Fibroblast of peridontal ligament (primary cell): ENCODE measurements around the gene TOP3A.
A peak's percentile ranks its signal among the peaks of the same experiment; 100 is the strongest.
"Not testable (repeated sequence)": the region's sequence is repeated elsewhere in the genome, so short reads cannot be mapped to it uniquely, and the experiment has no call there.

Source experiments
- DNase-seq: peaks from one replicate; pipeline ENCODE4 v3.0.0-alpha.2; 2010; ENCODE audit errors: extremely low read depth

TOP3A gene

GRCh38 chr17:18324140-18325050 lies 9.6 kb upstream of the TOP3A start:
- DNase-seq: no peak

DNA sequence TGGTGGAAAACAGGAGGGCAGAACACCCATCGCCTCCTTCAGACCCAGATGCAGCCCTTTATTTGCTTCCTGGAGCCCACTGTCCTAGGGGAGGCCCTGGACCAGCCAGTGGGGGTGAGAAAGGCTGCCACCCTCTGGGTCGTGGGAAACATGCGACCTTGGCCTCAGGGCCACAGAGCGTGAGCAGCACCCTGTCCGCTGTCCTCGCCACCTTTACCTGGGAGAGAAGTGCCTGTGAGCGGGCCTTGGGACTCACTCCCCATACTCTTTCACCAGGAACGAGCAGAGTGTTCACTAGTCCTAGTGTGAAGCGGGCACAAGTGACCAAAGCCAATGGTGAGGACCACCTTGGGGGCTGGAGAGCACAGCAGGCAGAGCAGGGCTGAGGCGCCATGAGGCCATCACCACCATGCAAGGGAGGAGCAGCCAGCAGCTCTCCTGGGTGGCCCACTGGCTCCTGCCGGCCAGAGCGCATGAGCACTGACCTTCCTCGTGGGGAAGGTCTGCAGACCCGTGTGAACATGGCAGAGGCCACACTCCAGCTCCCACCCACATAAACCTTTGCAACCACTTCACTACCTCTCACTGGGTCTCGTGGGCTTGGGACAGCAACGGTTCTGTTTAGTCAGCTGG lies 8.8 kb upstream of the TOP3A start:
- DNase-seq: no peak

- peak; percentile 23 for DNase-seq
Observed at GRCh38 chr17:18323007-18323406, 8.2 kb upstream of the TOP3A start.

GRCh38 chr17:18322522-18322921 lies 7.7 kb upstream of the TOP3A start:
- DNase-seq: no peak

DNA sequence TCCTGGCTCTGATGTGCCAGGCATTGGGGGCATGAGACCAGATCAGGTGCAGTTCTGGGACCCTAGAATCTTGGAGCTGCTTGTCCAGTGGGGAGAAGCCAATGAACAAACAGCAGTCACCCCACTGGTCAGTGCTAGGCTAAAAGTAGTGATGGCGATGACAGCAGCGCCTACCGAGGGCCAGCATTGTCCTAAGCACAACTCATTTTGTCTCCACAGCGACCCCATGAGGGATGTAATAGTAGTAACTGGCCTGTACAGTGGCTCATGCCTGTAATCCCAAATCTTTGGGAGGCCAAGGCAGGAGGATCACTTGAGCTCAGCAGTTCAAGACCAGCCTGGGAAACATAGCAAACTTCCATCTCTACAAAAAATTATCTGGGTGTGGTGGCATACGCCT lies 6.5 kb upstream of the TOP3A start:
- peak; percentile 21 for DNase-seq

DNA sequence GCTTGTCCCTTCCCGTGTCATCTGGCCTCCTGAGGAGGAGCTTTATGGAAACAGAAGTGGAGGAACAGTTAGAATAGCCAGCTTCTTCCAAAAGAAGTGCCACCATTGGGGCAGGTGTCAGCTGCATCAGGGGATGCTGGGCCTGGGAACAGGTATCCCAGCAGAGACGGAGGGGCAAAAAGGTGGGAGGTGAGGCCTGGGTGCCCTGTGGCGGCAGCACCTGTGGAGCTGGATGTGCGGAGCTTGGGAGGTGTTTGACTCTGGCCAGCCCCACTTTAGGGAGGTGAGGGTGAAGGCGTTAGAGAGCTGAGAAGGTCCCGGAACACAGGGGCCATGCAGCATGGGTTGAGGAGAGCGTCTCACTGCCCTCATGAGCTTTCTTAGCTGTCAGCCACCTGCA lies 5.5 kb upstream of the TOP3A start:
- DNase-seq: no peak

- DNase-seq: peak; percentile 75
Observed at GRCh38 chr17:18319604-18320256, 4.9 kb upstream of the TOP3A start.

- no peak for DNase-seq
Observed at GRCh38 chr17:18318771-18319450, 4.1 kb upstream of the TOP3A start.

GRCh38 chr17:18318117-18318516 lies 3.3 kb upstream of the TOP3A start:
- no peak for DNase-seq

- DNase-seq: no peak
Observed at GRCh38 chr17:18315961-18316360, 1.2 kb upstream of the TOP3A start.

DNA sequence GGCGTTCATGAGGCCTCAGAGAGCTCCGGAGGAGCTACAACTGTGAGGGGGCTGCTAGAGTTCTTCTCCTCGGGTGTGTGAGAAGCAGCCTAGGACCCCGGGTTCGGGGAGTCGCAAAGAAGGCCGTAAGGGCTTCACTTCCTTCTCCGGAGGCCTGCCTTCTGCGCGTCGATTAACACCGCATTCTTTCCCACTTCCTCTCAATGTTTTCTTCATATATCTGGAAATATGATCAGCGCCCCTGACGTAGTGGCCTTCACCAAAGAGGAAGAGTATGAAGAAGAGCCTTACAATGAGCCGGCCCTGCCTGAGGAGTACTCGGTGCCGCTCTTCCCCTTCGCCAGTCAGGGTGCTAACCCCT lies 748 bp upstream of the TOP3A start:
- peak; percentile 12 for DNase-seq

GRCh38 chr17:18314059-18314730 lies 599 bp downstream of the TOP3A start:
- DNase-seq: peak; percentile 22

GRCh38 chr17:18309202-18309601 lies 5.6 kb downstream of the TOP3A start:
- DNase-seq: no peak

DNA sequence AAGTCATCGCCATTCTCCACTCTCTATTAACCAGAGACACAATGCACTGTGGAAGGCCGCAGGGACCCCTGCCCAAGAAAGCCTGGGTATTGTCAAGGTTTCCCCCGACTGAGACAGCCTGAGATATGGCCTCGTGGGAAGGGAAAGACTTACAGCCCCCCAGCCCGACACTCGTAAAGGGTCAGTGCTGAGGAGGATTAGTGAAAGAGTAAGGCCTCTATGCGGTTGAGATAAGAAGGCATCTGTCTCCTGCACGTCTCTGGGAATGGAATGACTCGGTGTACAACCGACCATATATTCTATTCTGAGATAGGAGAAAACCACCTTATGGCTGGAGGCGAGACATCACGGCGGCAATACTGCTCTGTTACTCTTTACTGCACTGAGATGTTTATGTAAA lies 11.6 kb downstream of the TOP3A start:
- DNase-seq: not testable (repeated sequence)

DNA sequence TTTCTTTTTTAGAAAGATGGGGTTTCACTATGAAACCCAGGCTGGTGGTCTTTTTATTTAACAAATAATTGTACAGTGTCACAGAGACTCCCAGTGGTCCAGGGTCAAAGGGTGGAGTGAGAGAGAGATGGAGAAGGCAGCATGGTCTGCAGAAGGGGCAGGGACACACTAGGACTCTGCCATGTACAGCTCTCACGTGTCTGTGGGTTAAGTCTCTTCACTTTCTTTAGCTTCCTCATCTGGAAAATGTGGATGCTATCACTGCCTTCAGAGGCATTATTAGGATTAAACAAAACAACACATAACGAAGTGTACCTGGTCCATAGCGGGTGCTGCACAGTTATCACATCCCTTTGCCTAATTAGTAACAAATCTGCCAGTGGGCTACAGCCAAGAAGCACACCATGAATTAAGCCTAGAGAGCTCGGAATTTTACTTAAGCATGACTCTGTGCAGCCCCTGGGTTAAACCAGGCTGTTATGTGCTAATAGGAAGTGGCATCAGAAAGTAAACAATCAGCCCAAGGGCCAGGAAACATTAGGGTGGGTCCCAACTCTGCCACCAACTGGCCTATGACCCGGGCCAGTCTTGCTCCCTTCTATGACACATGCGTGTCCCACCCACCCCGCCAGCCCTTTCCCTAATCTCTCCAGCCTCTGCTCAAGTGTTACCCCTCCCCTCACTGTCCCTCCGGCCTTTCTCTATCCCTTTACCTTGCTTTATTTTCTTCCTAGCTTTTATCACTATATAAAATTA lies 13.9 kb downstream of the TOP3A start:
- no peak for DNase-seq

DNA sequence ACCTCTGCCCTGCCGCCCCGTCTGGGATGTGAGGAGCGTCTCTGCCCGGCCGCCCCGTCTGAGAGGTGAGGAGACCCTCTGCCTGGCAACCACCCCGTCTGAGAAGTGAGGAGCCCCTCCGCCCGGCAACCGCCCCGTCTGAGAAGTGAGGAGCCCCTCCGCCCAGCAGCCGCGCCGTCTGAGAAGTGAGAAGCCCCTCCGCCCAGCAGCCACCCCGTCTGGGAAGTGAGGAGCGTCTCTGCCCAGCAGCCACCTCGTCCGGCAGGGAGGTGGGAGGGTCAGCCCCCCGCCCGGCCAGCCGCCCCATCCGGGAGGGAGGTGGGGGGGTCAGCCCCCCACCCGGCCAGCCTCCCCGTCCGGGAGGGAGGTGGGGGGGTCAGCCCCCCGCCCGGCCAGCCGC lies 16.7 kb downstream of the TOP3A start:
- DNase-seq: not testable (repeated sequence)

GRCh38 chr17:18291718-18292540 lies 22.9 kb downstream of the TOP3A start:
- DNase-seq: no peak

DNA sequence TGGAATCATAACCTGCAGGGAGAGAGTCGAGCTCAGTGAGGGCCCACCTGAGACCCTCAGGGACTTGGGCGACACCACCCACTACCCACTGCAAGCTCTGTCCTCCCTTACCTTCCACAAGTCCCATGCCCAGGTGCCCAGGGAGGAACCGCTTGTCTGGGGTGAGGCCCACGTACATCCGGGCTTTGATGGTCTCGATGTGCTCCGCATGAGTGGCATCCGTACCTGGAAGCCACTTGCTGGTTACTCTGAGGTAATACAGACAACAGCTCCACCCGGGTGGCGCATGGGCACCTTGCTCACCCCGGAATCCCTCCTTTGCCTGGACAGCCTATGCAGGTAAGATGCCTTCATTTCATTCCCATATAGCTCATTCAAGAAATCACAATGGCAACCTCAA lies 29.5 kb downstream of the TOP3A start:
- no peak for DNase-seq

DNA sequence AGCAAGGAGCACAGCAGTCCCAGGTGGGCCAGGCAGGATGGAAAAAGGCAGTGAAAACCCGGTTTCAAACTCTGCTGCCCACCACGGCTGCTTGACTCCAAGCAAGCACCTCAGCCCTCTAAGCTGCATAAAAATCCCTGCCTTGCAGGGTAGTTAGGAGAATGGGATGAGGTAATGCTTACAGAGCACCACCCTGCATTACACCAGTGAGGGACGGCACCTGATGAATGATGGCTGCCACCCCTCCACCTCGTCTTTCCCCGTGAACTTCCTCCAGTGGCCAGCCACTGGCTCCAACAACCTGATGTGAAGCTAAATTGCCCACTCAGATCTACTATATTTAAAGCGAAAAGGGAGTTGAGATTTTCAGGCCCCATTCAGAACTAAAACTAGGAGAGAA lies 33.0 kb downstream of the TOP3A start:
- DNase-seq: no peak

DNA sequence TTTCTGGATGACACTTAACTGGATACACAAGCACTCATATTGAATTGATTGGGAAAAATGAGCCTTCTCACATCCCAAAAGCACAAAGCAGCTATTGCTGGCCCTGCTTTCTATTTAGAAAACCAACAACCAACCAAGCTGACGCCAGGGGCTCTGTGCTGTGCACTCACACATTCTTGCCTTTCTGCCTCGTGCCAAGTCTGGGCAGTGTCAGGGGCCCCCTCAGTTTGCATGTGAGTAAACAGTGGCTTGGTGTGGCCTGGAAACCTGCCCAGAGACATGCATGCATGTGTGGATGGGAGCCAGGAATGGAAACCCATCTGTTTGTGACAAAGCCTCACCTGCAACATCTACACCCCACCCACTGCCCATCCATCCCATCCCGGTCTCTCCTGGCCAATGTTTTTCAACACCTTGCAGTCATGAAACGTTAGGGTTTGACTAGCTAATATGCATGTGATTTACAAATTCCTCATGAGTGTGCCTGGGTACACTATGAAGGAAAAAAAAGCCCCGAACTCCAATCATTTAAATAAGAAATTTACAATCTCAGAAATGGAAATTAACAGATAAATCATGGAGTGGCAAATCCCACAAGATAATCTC lies 33.9 kb downstream of the TOP3A start:
- peak; percentile 15 for DNase-seq
